ENCODE results near the gene RPL37.
A peak's percentile ranks its signal among the peaks of the same experiment; 100 is the strongest.
"Not testable (repeated sequence)": the region's sequence is repeated elsewhere in the genome, so short reads cannot be mapped to it uniquely, and the experiment has no call there.

Gene RPL37

GRCh38 chr5:40796487-40796889, 38.5 kb downstream of the RPL37 start:
- peak; percentile 66 for DNase-seq (ENCODE audit: low spot score)

- not testable (repeated sequence) for DNase-seq (ENCODE audit: low spot score)
Measured at GRCh38 chr5:40794877-40795276, 40.1 kb downstream of the RPL37 start.

- DNase-seq (ENCODE audit: low spot score) = not testable (repeated sequence)
Measured at GRCh38 chr5:40794340-40794739, 40.7 kb downstream of the RPL37 start.

- not testable (repeated sequence) for DNase-seq (ENCODE audit: low spot score)
Measured at GRCh38 chr5:40792691-40793090, 42.3 kb downstream of the RPL37 start.

GRCh38 chr5:40791715-40792139, 43.3 kb downstream of the RPL37 start:
- no peak for DNase-seq (ENCODE audit: low spot score)

- no peak for DNase-seq (ENCODE audit: low spot score)
Measured at GRCh38 chr5:40790947-40791593, 44.0 kb downstream of the RPL37 start.

- DNase-seq (ENCODE audit: low spot score) = not testable (repeated sequence)
Measured at GRCh38 chr5:40788941-40789340, 46.1 kb downstream of the RPL37 start.

GRCh38 chr5:40787986-40788385, 47.0 kb downstream of the RPL37 start:
- no peak for DNase-seq (ENCODE audit: low spot score)

GRCh38 chr5:40786664-40787063, 48.4 kb downstream of the RPL37 start:
- not testable (repeated sequence) for DNase-seq (ENCODE audit: low spot score)

GRCh38 chr5:40784916-40785315, 50.1 kb downstream of the RPL37 start:
- DNase-seq (ENCODE audit: low spot score) = no peak

GRCh38 chr5:40784027-40784653, 50.9 kb downstream of the RPL37 start:
- no peak for DNase-seq (ENCODE audit: low spot score)

GRCh38 chr5:40781843-40782409, 53.1 kb downstream of the RPL37 start:
- DNase-seq (ENCODE audit: low spot score) = peak; percentile 59

- DNase-seq (ENCODE audit: low spot score) = no peak
Measured at GRCh38 chr5:40780858-40781257, 54.2 kb downstream of the RPL37 start.

- DNase-seq (ENCODE audit: low spot score) = no peak
Measured at GRCh38 chr5:40780199-40780598, 54.8 kb downstream of the RPL37 start.

- DNase-seq (ENCODE audit: low spot score) = no peak
Measured at GRCh38 chr5:40779561-40779960, 55.5 kb downstream of the RPL37 start.

- no peak for DNase-seq (ENCODE audit: low spot score)
Measured at GRCh38 chr5:40778133-40778532, 56.9 kb downstream of the RPL37 start.

GRCh38 chr5:40776658-40776977, 58.4 kb downstream of the RPL37 start:
- no peak for DNase-seq (ENCODE audit: low spot score)

GRCh38 chr5:40775846-40776657, 59.0 kb downstream of the RPL37 start:
- no peak for DNase-seq (ENCODE audit: low spot score)

All from GM03348 (cell line).